Trophoblast cell (in vitro differentiated cells and primary cell): ENCODE data around the gene TDO2.
"Not testable (repeated sequence)": the region's sequence is repeated elsewhere in the genome, so short reads cannot be mapped to it uniquely, and the experiment has no call there.

Experiments used
- DNase-seq, 2 donors: peaks; one replicate each; pipeline ENCODE4 v3.0.0-alpha.2; 2016
- H2AFZ ChIP-seq: 2 replicates; pipeline ENCODE4 v1.6.1; 2013; ENCODE audit warnings: low read length, moderate library complexity, mild to moderate bottlenecking; ENCODE audit not compliant: insufficient read depth, poor library complexity
- H2AK5ac ChIP-seq: 2 replicates; pipeline ENCODE4 v1.6.1; 2013; ENCODE audit warnings: mild to moderate bottlenecking, low read length
- H2BK120ac ChIP-seq: 2 replicates; pipeline ENCODE4 v1.6.1; 2013; ENCODE audit warnings: low read length, mild to moderate bottlenecking, moderate library complexity; ENCODE audit not compliant: insufficient read depth, poor library complexity
- H2BK12ac ChIP-seq: 2 replicates; pipeline ENCODE4 v1.6.1; 2013; ENCODE audit warnings: mild to moderate bottlenecking, low read length, moderate library complexity
- H2BK5ac ChIP-seq: 2 replicates; pipeline ENCODE4 v1.6.1; 2013; ENCODE audit warnings: low read length, low read depth, moderate library complexity, mild to moderate bottlenecking; ENCODE audit not compliant: poor library complexity
- H3K14ac ChIP-seq: 2 replicates; pipeline ENCODE4 v1.6.1; 2013; ENCODE audit warnings: mild to moderate bottlenecking, low read length
- H3K18ac ChIP-seq: 2 replicates; pipeline ENCODE4 v1.6.1; 2013; ENCODE audit warnings: mild to moderate bottlenecking, low read length
- H3K23ac ChIP-seq: 2 replicates; pipeline ENCODE4 v1.6.1; 2013; ENCODE audit warnings: low read length
- H3K27ac ChIP-seq: 2 replicates; pipeline ENCODE4 v1.5.1; 2013; ENCODE audit warnings: low read depth, mild to moderate bottlenecking, inconsistent platforms, low read length, moderate library complexity
- H3K27me3 ChIP-seq: 2 replicates; pipeline ENCODE4 v1.6.1; 2013; ENCODE audit warnings: inconsistent platforms, mild to moderate bottlenecking, low read length, moderate library complexity; ENCODE audit not compliant: insufficient read depth
- H3K36me3 ChIP-seq, 2 experiments: 1 replicate in 1 of 2; 2 replicates in 1 of 2; pipeline ENCODE4 v1.6.1; 2013; ENCODE audit warnings: low read length in 2 of 2, mild to moderate bottlenecking in 2 of 2, moderate library complexity in 1 of 2; ENCODE audit not compliant: insufficient read depth in 2 of 2, control insufficient read depth in 1 of 2
- H3K4ac ChIP-seq: 2 replicates; pipeline ENCODE4 v1.6.1; 2013; ENCODE audit warnings: low read depth, mild to moderate bottlenecking, low read length, moderate library complexity
- H3K4me1 ChIP-seq, 2 experiments: 1 replicate in 1 of 2; 2 replicates in 1 of 2; pipeline ENCODE4 v1.6.1; 2013; ENCODE audit warnings: low read length in 2 of 2, mild to moderate bottlenecking in 2 of 2, moderate library complexity in 1 of 2; ENCODE audit not compliant: insufficient read depth in 2 of 2, control insufficient read depth in 1 of 2
- H3K4me2 ChIP-seq: 2 replicates; pipeline ENCODE4 v1.6.1; 2013; ENCODE audit warnings: inconsistent platforms, mild to moderate bottlenecking, low read length, moderate library complexity
- H3K4me3 ChIP-seq: 2 replicates; pipeline ENCODE4 v1.5.1; 2013; ENCODE audit warnings: mild to moderate bottlenecking, low read depth, low read length, inconsistent platforms
- H3K79me1 ChIP-seq: one replicate; pipeline ENCODE4 v1.6.1; 2013; ENCODE audit warnings: low read length
- H3K79me2 ChIP-seq: 2 replicates; pipeline ENCODE4 v1.6.1; 2013; ENCODE audit warnings: low read length, mild to moderate bottlenecking; ENCODE audit not compliant: control insufficient read depth, insufficient read depth, poor library complexity
- H3K9ac ChIP-seq: 2 replicates; pipeline ENCODE4 v1.6.1; 2013; ENCODE audit warnings: mild to moderate bottlenecking, low read length
- H3K9me3 ChIP-seq: 2 replicates; pipeline ENCODE4 v1.6.1; 2013; ENCODE audit warnings: low read depth, mild to moderate bottlenecking, control low read depth, inconsistent platforms, low read length; ENCODE audit not compliant: insufficient read depth
- H4K12ac ChIP-seq: 2 replicates; pipeline ENCODE4 v1.6.1; 2013; ENCODE audit warnings: low read depth, mild to moderate bottlenecking, low read length, moderate library complexity
- H4K8ac ChIP-seq: 2 replicates; pipeline ENCODE4 v1.6.1; 2013; ENCODE audit warnings: low read depth, mild to moderate bottlenecking, low read length, moderate library complexity
- H4K91ac ChIP-seq: one replicate; pipeline ENCODE4 v1.6.1; 2013; ENCODE audit warnings: low read depth, mild to moderate bottlenecking, low read length, moderate library complexity
- WGBS: extraction: QIAGEN DNeasy Blood & Tissue Kit; methylation state at CpG from one replicate; pipeline ENCODE4 v1.1.7; 2013; ENCODE audit warnings: missing lambda C conversion rate; ENCODE audit not compliant: insufficient read length, insufficient coverage; ENCODE audit errors: extremely low coverage; 5-methylcytosine and 5-hydroxymethylcytosine counted together

The TDO2 gene

DNA sequence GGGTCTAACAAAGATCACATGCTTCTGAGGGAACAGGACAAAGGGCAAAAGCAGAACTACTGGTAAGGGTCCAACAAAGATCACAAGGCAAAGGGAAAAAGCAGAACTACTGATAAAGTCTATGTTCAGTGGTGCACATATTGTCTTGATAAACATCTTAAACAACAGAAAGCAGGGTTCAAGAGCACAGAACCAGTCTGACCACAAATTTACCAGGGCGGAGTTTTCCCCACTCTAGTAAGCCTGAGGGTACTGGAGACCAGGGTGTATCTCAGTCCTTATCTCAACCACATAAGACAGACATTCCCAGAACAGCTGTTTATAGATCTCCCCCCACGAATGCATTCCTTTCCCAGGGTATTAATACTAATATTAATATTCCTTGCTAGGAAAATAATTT, 5.1 kb upstream of the TDO2 start:
- not testable (repeated sequence) for H2BK120ac ChIP-seq, H3K27me3 ChIP-seq, H3K9me3 ChIP-seq, H2AK5ac ChIP-seq, H3K79me1 ChIP-seq, H4K12ac ChIP-seq, H3K18ac ChIP-seq, H3K4ac ChIP-seq, H2AFZ ChIP-seq, H3K9ac ChIP-seq, H2BK5ac ChIP-seq, H3K4me1 ChIP-seq, H3K4me2 ChIP-seq, H2BK12ac ChIP-seq, H4K91ac ChIP-seq, H3K14ac ChIP-seq, H3K4me3 ChIP-seq, H3K79me2 ChIP-seq, H3K27ac ChIP-seq, H4K8ac ChIP-seq, DNase-seq, H3K36me3 ChIP-seq, H3K23ac ChIP-seq
- WGBS = no CpG with 5 or more reads among the region's 2 CpGs

DNA sequence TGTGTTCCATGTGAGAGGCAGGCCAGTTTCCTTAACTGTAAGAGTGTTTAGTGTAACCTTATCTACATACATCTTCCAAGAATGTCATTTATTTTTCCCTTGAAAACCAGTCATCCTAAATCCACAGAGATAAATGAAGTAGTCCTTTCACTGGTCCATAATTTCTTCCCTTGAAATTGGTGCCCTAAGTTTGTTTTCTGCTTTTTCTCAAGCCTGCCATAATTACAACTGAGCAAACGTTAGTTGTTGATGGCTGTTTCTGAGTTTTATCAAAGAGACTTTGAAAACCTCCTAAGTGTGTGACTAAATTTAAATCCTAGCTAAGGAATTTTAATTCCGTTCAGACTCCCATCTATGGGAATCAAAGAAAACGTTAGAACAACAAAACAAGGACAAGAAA, 3.6 kb upstream of the TDO2 start:
- WGBS = no CpG with 5 or more reads among the region's 3 CpGs
- H3K79me2 ChIP-seq = no peaks in the 10 kb centered on the region

DNA sequence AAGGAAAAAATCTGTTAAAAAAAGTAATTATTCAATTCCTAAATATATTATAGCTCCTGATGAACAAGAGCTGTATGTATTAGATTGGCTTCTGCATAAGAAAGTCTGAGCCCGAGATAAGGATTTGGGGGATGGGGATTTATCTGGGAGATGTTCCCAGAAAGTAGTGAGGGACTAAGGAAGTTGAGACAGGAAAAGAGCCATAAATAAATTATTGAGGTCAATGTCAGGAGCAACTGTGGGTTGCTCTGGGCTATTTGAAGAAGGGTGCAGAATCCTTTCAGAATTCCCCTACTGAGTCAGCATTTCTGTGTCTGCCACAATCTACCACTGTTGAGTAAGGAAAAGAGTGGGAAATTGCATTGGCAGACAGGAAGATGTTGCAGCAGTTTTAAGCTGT, 3.1 kb upstream of the TDO2 start:
- no peak overlapping the region for H4K8ac ChIP-seq
- no peaks in the 10 kb centered on the region for H3K79me2 ChIP-seq
- no peak overlapping the region for H2BK5ac ChIP-seq
- H3K27ac ChIP-seq = peak overlapping the region; percentile 18
- H3K14ac ChIP-seq = no peak overlapping the region
- no peak overlapping the region for H3K4ac ChIP-seq
- no peak overlapping the region for H2AFZ ChIP-seq
- H2AK5ac ChIP-seq = no peak overlapping the region
- H3K4me1 ChIP-seq = no peaks in the 10 kb centered on the region
- no peaks in the 10 kb centered on the region for H3K9me3 ChIP-seq
- H3K27me3 ChIP-seq = no peaks in the 10 kb centered on the region
- H4K12ac ChIP-seq = no peak overlapping the region
- no peak overlapping the region for H3K9ac ChIP-seq
- H3K18ac ChIP-seq = no peak overlapping the region
- no peaks in the 10 kb centered on the region for H3K36me3 ChIP-seq
- no peaks in the 10 kb centered on the region for H3K79me1 ChIP-seq
- WGBS = no CpG with 5 or more reads among the region's 1 CpG
- DNase-seq = no peak
- H3K4me2 ChIP-seq = no peak overlapping the region
- no peak overlapping the region for H4K91ac ChIP-seq
- H2BK120ac ChIP-seq = no peak overlapping the region
- no peak overlapping the region for H2BK12ac ChIP-seq
- no peak overlapping the region for H3K4me3 ChIP-seq
- no peak overlapping the region for H3K23ac ChIP-seq

More for the DNA sequence above, 3.6 kb upstream of the TDO2 start:
- Histone ChIP-seq H3K4me1 (no peaks in the 10 kb centered on the region), H3K79me1 (no peaks in the 10 kb centered on the region), H2AK5ac (no peak overlapping the region), H2AFZ (no peak overlapping the region), H3K9ac (no peak overlapping the region), H2BK12ac (no peak overlapping the region), H3K27me3 (no peaks in the 10 kb centered on the region), H3K14ac (no peak overlapping the region), H4K8ac (no peak overlapping the region), H4K12ac (no peak overlapping the region), H3K4me2 (no peak overlapping the region), H3K27ac (peak overlapping the region; percentile 18), H3K18ac (no peak overlapping the region), H3K4ac (no peak overlapping the region), H2BK120ac (no peak overlapping the region), H4K91ac (no peak overlapping the region), H3K36me3 (no peaks in the 10 kb centered on the region), H3K9me3 (no peaks in the 10 kb centered on the region), H2BK5ac (no peak overlapping the region), H3K4me3 (no peak overlapping the region), H3K23ac (no peak overlapping the region)
- DNase-seq = no peak

DNA sequence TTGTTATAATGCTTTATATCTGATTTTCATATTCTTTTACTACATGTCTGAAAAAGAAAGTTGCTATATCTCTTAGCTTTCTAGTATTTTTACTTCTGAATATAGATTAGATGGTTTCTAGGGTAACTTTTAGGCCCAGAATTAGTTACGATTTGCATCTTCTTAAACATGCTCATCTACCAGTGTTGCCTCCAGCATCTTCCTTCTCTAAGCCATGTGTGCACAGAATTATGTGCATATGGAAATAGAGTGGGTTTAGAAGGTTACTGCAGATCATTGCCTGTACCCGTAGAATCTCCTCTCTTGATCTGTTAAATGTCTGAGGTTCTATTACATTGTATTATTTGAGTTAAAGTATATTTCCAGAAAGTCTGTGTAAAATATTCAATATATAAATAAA, 2.5 kb upstream of the TDO2 start:
- H3K79me1 ChIP-seq = no peaks in the 10 kb centered on the region
- H2AFZ ChIP-seq = no peak overlapping the region
- H3K4me3 ChIP-seq = no peak overlapping the region
- DNase-seq = no peak
- WGBS = no CpG with 5 or more reads among the region's 2 CpGs
- H2AK5ac ChIP-seq = no peak overlapping the region
- H4K8ac ChIP-seq = no peak overlapping the region
- H3K4ac ChIP-seq = no peak overlapping the region
- H3K4me2 ChIP-seq = no peak overlapping the region
- H3K23ac ChIP-seq = no peak overlapping the region
- no peak overlapping the region for H2BK12ac ChIP-seq
- H3K27ac ChIP-seq = no peak overlapping the region
- H3K79me2 ChIP-seq = no peaks in the 10 kb centered on the region
- no peaks in the 10 kb centered on the region for H3K27me3 ChIP-seq
- H2BK5ac ChIP-seq = no peak overlapping the region
- H3K9ac ChIP-seq = no peak overlapping the region
- H3K36me3 ChIP-seq = no peaks in the 10 kb centered on the region
- no peak overlapping the region for H4K91ac ChIP-seq
- H3K9me3 ChIP-seq = no peaks in the 10 kb centered on the region
- no peak overlapping the region for H3K18ac ChIP-seq
- no peaks in the 10 kb centered on the region for H3K4me1 ChIP-seq
- no peak overlapping the region for H3K14ac ChIP-seq
- H2BK120ac ChIP-seq = no peak overlapping the region
- H4K12ac ChIP-seq = no peak overlapping the region
